HepG2 (cell line): Measurements from ENCODE around the gene ADRA2B.

ENCODE experiments used
- KDM1A ChIP-seq: IDR thresholded peaks from 2 replicates; pipeline ENCODE4 v1.6.1; 2016; ENCODE audit warnings: missing compliant biosample characterization
- MED13 ChIP-seq: sonication (generic); formaldehyde crosslinking; IDR thresholded peaks from 2 replicates; pipeline ENCODE4 v1.5.0; 2020; ENCODE audit warnings: missing genetic modification reagents
- SIN3A ChIP-seq: IDR thresholded peaks from 2 replicates; pipeline ENCODE4 v1.6.1; 2011; ENCODE audit warnings: low read depth, mild to moderate bottlenecking, control low read depth, low read length, borderline replicate concordance
- ZC3H13 ChIP-seq: sonication (generic); formaldehyde crosslinking; IDR thresholded peaks from 2 replicates; pipeline ENCODE4 v1.8.1; 2023; ENCODE audit warnings: mild to moderate bottlenecking, missing genetic modification reagents, moderate library complexity
- ZFY ChIP-seq: sonication (generic); formaldehyde crosslinking; IDR thresholded peaks from 2 replicates; pipeline ENCODE4 v1.4.0; 2020; ENCODE audit warnings: missing genetic modification reagents
- ZNF143 ChIP-seq: sonication (generic); formaldehyde crosslinking; IDR thresholded peaks from 2 replicates; pipeline ENCODE4 v1.4.0; 2020; ENCODE audit warnings: missing genetic modification reagents
- ZNF281 ChIP-seq: sonication (generic); formaldehyde crosslinking; IDR thresholded peaks from 2 replicates; pipeline ENCODE4 v1.4.0; 2020; ENCODE audit warnings: missing genetic modification reagents, borderline replicate concordance
- ZNF619 ChIP-seq: sonication (generic); formaldehyde crosslinking; IDR thresholded peaks from 2 replicates; pipeline ENCODE4 v1.4.0; 2020; ENCODE audit warnings: mild to moderate bottlenecking, missing genetic modification reagents

DNA sequence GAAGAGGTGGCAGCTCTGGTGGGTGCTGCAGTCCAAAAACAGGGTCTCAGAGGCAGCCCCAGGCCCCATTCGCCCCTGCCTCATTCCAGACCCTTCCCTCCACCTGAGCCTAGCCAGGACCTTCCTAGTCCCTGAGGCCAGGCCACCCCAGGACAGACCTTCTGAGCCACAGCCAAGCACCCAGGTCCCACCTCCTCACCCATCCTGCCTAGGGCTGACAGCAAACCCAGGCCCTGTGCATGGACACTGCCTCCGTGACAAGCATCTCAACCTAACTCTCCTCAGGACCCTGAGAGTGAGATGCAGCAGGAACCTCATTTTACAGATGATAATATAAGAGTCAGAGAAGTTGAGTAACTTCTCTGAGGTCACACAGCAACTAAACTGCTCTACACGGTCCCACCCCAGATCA, 15.5 kb downstream of the ADRA2B start:
- no peak for TF ChIP-seq ZC3H13 (CRISPR knock-in tag)
- TF ChIP-seq ZNF619 (CRISPR knock-in tag), result no peak
- no peak for TF ChIP-seq ZNF143 (CRISPR knock-in tag)
- no peak for TF ChIP-seq SIN3A
- no peak for TF ChIP-seq ZNF281 (CRISPR knock-in tag)
- TF ChIP-seq KDM1A (CRISPR knock-in tag), result no peak
- TF ChIP-seq ZFY (CRISPR knock-in tag), result no peak
- TF ChIP-seq MED13 (CRISPR knock-in tag), result no peak
